Stimulated activated CD8-positive, alpha-beta memory T cell treated with anti-CD3 and anti-CD28 coated beads, Interleukin-7, amount 100 ng/mL, for 4 hours (primary cell): ENCODE data around the gene PRKACA.
"Not testable (repeated sequence)": the region's sequence is repeated elsewhere in the genome, so short reads cannot be mapped to it uniquely, and the experiment has no call there.

Source experiments
- DNase-seq, 2 donors: peaks; one replicate each; pipeline ENCODE4 v3.0.0-alpha.2; 2020; ENCODE audit warnings: low read depth in 2 of 2

Gene PRKACA

DNA sequence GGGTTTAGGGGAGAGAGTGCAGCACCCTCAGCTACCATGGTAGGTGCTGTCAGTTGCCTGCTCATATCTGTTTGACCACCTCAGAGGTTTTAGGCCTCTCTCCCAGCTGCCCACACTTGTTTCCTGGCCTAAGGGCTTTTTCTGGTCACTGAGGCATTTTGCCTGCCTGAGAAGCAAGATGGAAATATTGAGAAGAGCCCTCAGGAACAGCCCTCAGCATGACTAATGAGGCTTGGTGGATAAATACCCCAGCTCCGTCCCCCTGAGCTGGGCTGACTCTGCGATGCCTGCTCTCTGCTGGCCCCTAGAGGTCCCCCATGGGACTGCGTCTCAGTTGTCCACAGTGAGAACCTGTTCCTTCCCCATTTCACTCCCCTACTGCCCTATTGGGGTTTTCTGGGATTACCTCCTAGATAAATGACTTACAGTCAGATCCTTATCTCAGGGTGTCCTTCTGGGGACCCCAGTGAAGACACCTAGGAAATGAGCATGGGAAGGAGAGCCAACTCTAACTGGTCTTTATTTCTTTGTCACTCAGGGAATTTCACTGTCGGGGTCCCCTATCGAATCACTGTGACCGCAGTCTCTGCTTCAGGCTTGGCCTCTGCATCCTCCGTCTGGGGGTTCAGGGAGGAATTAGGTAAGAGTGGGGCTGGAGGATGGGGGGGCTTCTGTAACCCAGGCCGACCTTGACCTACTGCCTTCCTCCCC, 69.0 kb downstream of the PRKACA start:
- peak; percentile 57 to 63 for DNase-seq

DNA sequence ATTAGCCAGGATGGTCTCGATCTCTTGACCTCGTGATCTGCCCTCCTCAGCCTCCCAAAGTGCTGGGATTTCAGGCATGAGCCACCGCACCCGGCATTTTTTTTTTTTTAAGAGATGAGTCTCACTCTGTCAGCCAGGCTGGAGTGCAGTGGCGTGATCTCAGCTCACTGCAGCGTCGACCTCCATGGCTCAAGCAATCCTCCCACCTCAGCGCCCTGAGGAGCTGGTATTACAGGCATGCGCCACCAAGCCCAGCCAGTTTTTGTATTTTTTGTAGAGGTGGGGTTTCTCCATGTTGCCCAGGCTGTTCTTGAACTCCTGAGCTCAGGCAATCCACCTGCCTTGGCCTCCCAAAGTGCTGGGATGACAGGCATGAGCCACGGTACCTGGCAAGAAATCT, 69.7 kb downstream of the PRKACA start:
- DNase-seq = not testable (repeated sequence)

DNA sequence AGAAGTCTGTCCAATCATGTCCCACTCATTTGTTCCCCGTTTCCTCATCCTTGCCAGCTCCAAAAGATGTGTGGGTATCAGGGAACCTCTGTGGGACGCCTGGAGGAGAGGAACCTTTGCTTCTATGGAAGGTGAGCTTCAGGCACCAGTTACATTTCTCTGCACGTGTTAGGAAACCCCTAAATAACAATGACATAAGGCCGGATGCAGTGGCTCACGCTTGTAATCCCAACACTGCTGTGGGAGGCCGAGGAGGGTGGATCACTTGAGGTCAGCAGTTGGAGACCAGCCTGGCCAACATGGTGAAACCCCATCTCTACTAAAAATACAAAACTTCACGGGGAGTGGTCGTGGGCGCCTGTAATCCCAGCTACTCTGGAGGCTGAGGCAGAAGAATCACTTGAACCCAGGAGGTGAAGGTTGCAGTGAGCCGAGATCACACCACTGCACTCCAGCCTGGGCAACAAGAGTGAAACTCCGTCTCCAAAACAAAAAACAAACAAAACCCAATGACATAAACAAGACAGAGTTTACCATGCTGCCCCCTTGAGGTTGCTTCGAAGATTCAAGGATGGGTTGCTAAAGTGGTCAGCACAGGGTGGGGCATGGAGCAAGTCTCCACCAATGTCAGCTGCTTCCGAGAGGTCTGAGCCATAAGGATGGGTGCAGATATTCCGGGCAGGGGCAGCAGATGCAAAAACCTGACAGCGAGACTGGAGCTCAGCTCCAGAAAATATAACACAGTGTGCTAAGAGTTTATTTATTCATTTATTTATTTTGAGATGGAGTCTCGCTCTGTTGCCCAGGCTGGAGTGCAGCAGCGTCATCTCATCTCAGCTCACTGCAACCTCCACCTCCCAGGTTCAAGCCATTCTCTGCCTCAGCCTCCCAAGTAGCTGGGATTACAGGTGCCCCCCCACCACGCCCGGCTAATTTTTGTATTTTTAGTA, 74.6 kb downstream of the PRKACA start:
- DNase-seq = peak in 1 of 2 donors; percentile 6
